Midbrain (tissue), 1 donor: ENCODE data around the gene TTYH2.
"Not testable (repeated sequence)": the region's sequence is repeated elsewhere in the genome, so short reads cannot be mapped to it uniquely, and the experiment has no call there.

ENCODE experiments used
- DNase-seq: peaks from one replicate; lab custom pipeline; 2025; lab: John Stamatoyannopoulos, UW

The TTYH2 gene

GRCh38 chr17:74212913-74213791 is at the start of gene TTYH2:
Gene TTYH2 (plus strand): TSS chr17:74213571. CDS start chr17:74213588, 17 bp downstream.
- peak; percentile 94 for DNase-seq

- no peak for DNase-seq
Measured at GRCh38 chr17:74163836-74164235, 49.5 kb upstream of the TTYH2 start.

DNA sequence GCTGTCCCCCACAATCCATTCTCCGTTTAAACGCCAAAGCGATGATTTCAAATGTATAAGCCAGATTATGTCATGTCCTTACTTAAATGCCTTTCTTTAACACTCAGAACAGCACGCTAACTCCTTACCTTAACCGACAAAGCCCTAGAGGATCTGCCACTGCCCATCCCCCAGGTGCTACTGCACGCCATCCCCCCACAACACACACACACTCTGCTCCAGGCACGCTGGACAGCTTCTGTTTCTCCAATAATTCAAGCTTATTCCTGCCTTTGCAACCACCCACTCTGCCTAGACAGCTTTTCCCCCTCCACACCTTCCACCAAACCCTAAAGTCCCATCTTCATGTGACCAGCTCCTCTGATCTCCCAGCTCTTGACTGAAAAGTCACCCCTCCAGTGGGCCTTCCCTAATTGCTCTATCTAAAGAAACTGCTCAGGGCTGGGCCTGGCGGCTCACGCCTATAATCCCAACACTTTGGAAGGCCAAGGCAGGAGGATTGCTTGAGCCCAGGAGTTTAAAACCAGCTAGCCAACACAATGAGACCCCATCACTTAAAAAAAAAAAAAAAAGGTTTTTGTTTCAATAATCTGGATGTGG is 48.8 kb upstream of the TTYH2 start:
- no peak for DNase-seq

- no peak for DNase-seq
Measured at GRCh38 chr17:74165797-74166365, 47.5 kb upstream of the TTYH2 start.

DNA sequence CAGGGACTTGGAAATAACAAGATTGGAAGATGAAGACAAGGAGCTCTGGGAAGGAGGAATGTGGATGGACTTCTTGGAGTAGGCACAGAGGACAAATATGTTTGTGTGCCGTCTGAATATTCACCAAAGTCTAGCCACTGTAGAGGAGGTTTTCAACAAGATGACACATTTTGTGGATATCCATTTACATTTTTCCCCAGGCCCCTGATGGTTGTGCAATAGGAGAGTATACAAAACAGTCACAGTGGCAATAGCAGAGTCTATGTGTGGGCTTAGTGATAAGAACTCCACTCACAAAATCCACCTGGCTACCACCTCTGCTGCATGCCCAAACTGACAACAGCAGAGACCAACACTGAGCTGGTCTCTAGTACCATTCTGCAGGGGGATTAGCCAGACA is 42.4 kb upstream of the TTYH2 start:
- DNase-seq, result no peak

DNA sequence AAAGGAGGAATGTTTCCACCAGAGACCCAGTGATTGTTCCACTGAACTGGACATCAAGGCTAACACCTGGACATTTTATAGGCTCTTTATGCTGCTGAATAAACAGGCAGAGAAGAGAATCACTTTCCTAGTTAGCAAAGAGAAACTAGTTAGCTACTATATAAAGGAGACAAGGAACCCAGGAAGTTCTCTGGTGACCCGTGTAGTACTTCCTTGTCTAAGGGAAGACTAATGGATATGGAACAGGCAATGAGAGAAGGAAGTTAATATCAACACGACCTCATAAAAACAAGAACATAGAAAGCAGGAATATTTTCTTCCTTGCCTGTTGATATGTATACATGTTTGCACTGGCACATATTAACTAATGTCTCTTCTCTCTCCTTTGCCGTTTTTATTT is 40.7 kb upstream of the TTYH2 start:
- DNase-seq, result no peak

DNA sequence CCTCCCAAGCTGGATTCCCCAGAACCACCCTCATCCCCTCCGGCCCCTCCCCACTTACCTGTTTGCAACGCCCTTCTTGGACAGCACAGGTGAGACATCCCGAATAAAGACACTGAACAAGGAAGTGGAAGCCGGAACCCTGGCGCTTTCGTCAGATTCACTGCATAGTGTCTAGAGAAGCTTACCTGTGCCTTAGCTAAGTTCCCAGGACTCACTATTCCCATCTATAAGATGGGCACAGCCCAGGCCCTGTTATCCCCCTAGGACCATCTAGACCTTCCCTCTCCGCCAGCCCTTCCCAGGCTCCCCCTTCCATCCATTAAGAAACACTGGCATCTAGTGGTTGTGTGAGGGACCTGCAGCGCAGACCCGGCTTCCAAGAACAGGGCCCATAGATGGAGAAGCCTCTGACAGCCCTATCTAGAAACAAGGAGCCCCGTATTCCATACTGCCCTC is 36.8 kb upstream of the TTYH2 start:
- peak; percentile 73 for DNase-seq

GRCh38 chr17:74177018-74177450 is 36.3 kb upstream of the TTYH2 start:
- no peak for DNase-seq

- DNase-seq, result no peak
Measured at GRCh38 chr17:74179576-74179975, 33.8 kb upstream of the TTYH2 start.

GRCh38 chr17:74180336-74180735 is 33.0 kb upstream of the TTYH2 start:
- no peak for DNase-seq

DNA sequence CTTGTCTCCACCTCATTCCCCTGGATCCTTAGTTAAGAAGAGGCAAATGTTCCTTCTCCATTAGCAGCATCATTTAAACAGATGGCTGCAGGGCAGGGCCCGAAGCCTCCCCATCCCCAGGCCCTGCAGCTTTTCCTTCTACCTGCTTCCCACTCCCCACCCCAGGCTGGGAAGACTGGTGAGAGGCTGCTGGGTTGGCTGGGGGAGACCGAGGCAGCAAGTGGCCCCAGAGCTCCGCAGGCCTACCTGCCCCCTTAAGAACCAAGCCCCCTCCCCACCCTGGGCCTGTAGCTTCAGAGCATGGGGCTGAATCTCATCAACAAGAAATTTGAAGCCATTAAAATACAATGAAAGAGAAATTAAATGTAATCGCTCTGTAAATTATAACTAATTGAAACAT is 32.0 kb upstream of the TTYH2 start:
- DNase-seq, result no peak

DNA sequence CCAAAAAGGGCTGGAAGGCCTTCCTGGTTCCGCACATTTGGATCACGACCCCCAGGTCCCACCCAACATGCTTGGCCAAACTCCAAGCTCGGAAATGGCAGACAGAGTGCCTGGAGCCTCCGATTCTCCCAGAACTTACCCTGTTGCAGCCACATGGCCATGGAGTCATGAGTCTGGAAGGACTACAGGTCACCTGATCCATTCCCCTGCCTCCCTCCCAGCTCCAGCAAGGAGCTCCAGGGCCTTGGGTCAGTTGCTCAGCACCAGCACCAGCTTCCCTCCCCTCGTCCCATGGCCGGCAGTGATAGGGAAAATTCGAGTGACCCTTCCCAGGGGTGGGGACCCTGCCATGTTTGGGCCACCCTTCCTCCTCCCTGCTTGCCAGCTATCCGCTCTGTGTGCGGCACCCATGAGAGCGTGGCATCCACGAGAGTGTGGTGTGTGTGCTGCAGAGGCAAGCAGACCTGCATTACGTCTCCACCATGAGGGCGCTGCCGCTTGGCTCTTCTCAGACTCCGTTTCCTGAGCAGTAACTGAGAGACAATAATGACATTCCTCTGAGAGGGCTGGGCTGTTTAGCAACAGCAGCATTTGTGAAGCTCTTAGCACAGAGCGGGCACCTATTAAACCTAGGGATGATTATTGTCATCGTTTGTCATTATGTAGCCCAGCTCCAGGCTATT is 31.2 kb upstream of the TTYH2 start:
- DNase-seq, result no peak

DNA sequence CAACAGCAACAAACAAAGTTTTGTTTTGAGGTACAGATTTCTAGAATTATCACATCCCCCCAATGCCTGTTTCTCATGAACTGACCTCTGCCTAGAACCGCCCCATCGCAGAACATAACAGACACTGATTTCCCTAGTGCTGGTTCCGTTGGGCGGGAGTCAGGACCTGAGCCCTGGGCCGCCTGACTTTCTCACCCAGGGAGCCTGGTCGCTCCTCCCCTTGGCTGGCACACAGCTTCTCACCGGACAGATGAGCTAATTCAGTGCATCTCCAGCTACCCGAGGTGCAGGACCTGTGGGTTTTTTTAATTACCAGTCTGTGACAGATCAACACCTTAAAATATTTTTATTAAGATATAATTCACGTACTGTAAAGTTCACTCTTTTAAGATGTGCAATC is 30.0 kb upstream of the TTYH2 start:
- no peak for DNase-seq

- DNase-seq, result no peak
Measured at GRCh38 chr17:74185571-74186185, 27.7 kb upstream of the TTYH2 start.

DNA sequence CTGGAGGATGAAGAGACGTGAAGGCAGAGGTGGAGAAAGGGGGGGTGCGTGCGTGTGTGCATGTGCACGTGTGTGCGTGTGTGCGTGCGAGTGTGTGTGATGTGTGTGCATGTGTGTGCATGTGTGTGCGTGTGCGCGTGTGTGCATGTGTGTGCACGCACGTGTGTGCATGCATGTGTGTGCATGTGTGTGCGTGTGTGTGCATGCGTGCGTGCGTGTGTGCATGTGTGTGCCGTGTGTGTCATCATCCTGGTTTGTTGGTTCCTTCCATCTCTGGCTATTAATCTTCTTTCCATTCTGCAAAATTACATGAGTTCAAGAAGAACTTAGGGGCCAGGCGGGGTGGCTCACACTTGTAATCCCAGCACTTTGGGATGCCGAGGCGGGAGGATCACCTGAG is 26.9 kb upstream of the TTYH2 start:
- no peak for DNase-seq

GRCh38 chr17:74187761-74188160 is 25.6 kb upstream of the TTYH2 start:
- no peak for DNase-seq

- not testable (repeated sequence) for DNase-seq
Measured at GRCh38 chr17:74188687-74189086, 24.7 kb upstream of the TTYH2 start.

GRCh38 chr17:74190154-74190553 is 23.2 kb upstream of the TTYH2 start:
- peak; percentile 50 for DNase-seq

GRCh38 chr17:74190807-74191406 is 22.5 kb upstream of the TTYH2 start:
- DNase-seq, result no peak

DNA sequence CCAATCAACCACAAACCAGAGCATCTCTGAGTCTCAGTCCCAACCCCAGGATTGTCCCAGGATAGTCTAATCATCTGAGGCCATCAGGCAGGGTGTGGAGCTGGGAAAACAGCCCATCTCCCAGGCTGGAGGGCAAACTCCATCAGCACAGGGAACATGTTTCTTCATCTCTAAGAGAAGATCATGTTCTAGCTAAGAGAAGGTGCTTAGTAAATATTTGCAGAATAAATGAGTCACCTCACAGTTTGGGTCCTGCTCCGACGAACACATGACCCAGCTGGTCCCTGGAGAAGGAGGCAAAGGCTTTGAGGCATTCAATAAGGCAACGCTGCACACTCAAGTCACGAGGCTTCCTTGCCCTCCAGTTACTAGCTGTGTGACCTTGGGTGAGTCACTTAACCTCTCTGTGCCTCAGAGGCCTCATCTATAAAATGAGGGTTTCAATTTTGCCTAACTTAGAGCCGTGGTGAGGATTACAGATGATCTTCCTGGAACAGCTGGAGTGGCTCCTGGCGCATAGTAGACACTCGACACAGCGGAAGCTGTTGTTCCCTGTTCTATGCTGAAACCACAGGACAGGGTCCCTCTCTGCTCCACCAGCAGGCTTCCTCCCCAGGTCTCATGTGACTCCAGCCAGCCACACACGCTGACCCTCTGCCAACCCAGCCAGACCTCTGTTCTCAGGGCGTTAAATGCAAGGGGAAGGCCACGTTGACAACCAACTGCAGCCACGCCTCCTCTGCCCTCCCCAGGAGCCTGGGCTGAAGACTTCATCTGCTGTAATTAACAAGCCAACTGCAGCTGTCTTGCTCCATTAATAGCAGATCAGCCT is 20.2 kb upstream of the TTYH2 start:
- peak; percentile 23 for DNase-seq

- no peak for DNase-seq
Measured at GRCh38 chr17:74194682-74195081, 18.7 kb upstream of the TTYH2 start.
